Activated naive CD4-positive, alpha-beta T cell treated with anti-CD3 and anti-CD28 coated beads, Interleukin-2, amount 50 U/mL, for 24 hours (primary cell): ENCODE results near the gene ELF1.
A peak's percentile ranks its signal among the peaks of the same experiment; 100 is the strongest.
"Not testable (repeated sequence)": the region's sequence is repeated elsewhere in the genome, so short reads cannot be mapped to it uniquely, and the experiment has no call there.

ENCODE experiments used
- H3K27ac Mint-ChIP-seq: one replicate; pipeline ENCODE4 v1.8.0; 2021; ENCODE audit warnings: mild to moderate bottlenecking, mixed read lengths
- H3K27me3 Mint-ChIP-seq: one replicate; pipeline ENCODE4 v1.8.0; 2021; ENCODE audit warnings: mixed read lengths
- H3K36me3 Mint-ChIP-seq: one replicate; pipeline ENCODE4 v1.8.0; 2021; ENCODE audit warnings: mixed read lengths
- H3K4me1 Mint-ChIP-seq: one replicate; pipeline ENCODE4 v1.8.0; 2021; ENCODE audit warnings: mixed read lengths
- H3K4me3 Mint-ChIP-seq: one replicate; pipeline ENCODE4 v1.8.0; 2021; ENCODE audit warnings: mild to moderate bottlenecking, mixed read lengths
- H3K9me3 Mint-ChIP-seq: one replicate; pipeline ENCODE4 v1.8.0; 2021; ENCODE audit warnings: mixed read lengths

ELF1 gene

GRCh38 chr13:40922437-40923040 is 96.6 kb downstream of the ELF1 start:
- Mint-ChIP-seq H3K4me1 (peaks cover 25% of the 10 kb centered on the region), H3K27me3 (no peaks in the 10 kb centered on the region), H3K27ac (peak overlapping the region; percentile 87), H3K36me3 (peaks cover 2% of the 10 kb centered on the region), H3K4me3 (peak overlapping the region; percentile 67), H3K9me3 (no peaks in the 10 kb centered on the region)

GRCh38 chr13:40920826-40921225 is 98.3 kb downstream of the ELF1 start:
- H3K27ac Mint-ChIP-seq, result peak overlapping the region; percentile 97
- H3K27me3 Mint-ChIP-seq, result no peaks in the 10 kb centered on the region
- no peaks in the 10 kb centered on the region for H3K9me3 Mint-ChIP-seq

GRCh38 chr13:40919901-40920300 is 99.2 kb downstream of the ELF1 start:
- not testable (repeated sequence) for H3K27me3 Mint-ChIP-seq, H3K36me3 Mint-ChIP-seq, H3K27ac Mint-ChIP-seq, H3K9me3 Mint-ChIP-seq, H3K4me3 Mint-ChIP-seq
- peaks cover 47% of the 10 kb centered on the region for H3K4me1 Mint-ChIP-seq

More at GRCh38 chr13:40920826-40921225, 98.3 kb downstream of the ELF1 start:
- Mint-ChIP-seq H3K4me1 (peaks cover 38% of the 10 kb centered on the region), H3K36me3 (peaks cover 5% of the 10 kb centered on the region), H3K4me3 (peak overlapping the region; percentile 93)

GRCh38 chr13:40916207-40916998 is 102.7 kb downstream of the ELF1 start:
- H3K27me3 Mint-ChIP-seq, result no peaks in the 10 kb centered on the region
- no peaks in the 10 kb centered on the region for H3K9me3 Mint-ChIP-seq
- H3K4me1 Mint-ChIP-seq, result peaks cover 49% of the 10 kb centered on the region
- peaks cover 7% of the 10 kb centered on the region for H3K36me3 Mint-ChIP-seq
- H3K27ac Mint-ChIP-seq, result no peak overlapping the region
- H3K4me3 Mint-ChIP-seq, result no peak overlapping the region

- H3K36me3 Mint-ChIP-seq, H3K27ac Mint-ChIP-seq: not testable (repeated sequence)
Measured at GRCh38 chr13:40914863-40915262, 104.3 kb downstream of the ELF1 start.

GRCh38 chr13:40911341-40911740 is 107.8 kb downstream of the ELF1 start:
- Mint-ChIP-seq H3K9me3 (no peaks in the 10 kb centered on the region), H3K4me3 (no peak overlapping the region), H3K27me3 (no peaks in the 10 kb centered on the region), H3K36me3 (peaks cover 5% of the 10 kb centered on the region), H3K4me1 (peaks cover 35% of the 10 kb centered on the region), H3K27ac (peak overlapping the region; percentile 8)

More at GRCh38 chr13:40914863-40915262, 104.3 kb downstream of the ELF1 start:
- H3K4me3 Mint-ChIP-seq, H3K27me3 Mint-ChIP-seq, H3K9me3 Mint-ChIP-seq: not testable (repeated sequence)
- peaks cover 50% of the 10 kb centered on the region for H3K4me1 Mint-ChIP-seq

GRCh38 chr13:40910324-40911050 is 108.6 kb downstream of the ELF1 start:
- Mint-ChIP-seq H3K4me1 (peaks cover 29% of the 10 kb centered on the region), H3K4me3 (no peak overlapping the region), H3K27ac (peak overlapping the region; percentile 30), H3K36me3 (peaks cover 2% of the 10 kb centered on the region), H3K27me3 (no peaks in the 10 kb centered on the region), H3K9me3 (no peaks in the 10 kb centered on the region)

GRCh38 chr13:40909541-40910200 is 109.4 kb downstream of the ELF1 start:
- not testable (repeated sequence) for H3K27me3 Mint-ChIP-seq, H3K9me3 Mint-ChIP-seq, H3K36me3 Mint-ChIP-seq, H3K4me3 Mint-ChIP-seq, H3K27ac Mint-ChIP-seq
- H3K4me1 Mint-ChIP-seq, result peaks cover 20% of the 10 kb centered on the region

GRCh38 chr13:40908546-40908945 is 110.6 kb downstream of the ELF1 start:
- Mint-ChIP-seq H3K27ac (no peak overlapping the region), H3K36me3 (peaks cover 2% of the 10 kb centered on the region)

GRCh38 chr13:40901032-40901431 is 118.1 kb downstream of the ELF1 start:
- not testable (repeated sequence) for H3K27ac Mint-ChIP-seq, H3K36me3 Mint-ChIP-seq, H3K9me3 Mint-ChIP-seq, H3K4me3 Mint-ChIP-seq, H3K27me3 Mint-ChIP-seq
- peaks cover 14% of the 10 kb centered on the region for H3K4me1 Mint-ChIP-seq

More at GRCh38 chr13:40908546-40908945, 110.6 kb downstream of the ELF1 start:
- Mint-ChIP-seq H3K9me3 (no peaks in the 10 kb centered on the region), H3K27me3 (no peaks in the 10 kb centered on the region), H3K4me1 (peaks cover 20% of the 10 kb centered on the region), H3K4me3 (no peak overlapping the region)

GRCh38 chr13:40900568-40900967 is 118.5 kb downstream of the ELF1 start:
- H3K27me3 Mint-ChIP-seq, H3K9me3 Mint-ChIP-seq: not testable (repeated sequence)

GRCh38 chr13:40897053-40897452 is 122.1 kb downstream of the ELF1 start:
- Mint-ChIP-seq H3K27me3 (no peaks in the 10 kb centered on the region), H3K36me3 (no peaks in the 10 kb centered on the region), H3K4me1 (peaks cover 20% of the 10 kb centered on the region), H3K9me3 (no peaks in the 10 kb centered on the region), H3K27ac (peak overlapping the region; percentile 18), H3K4me3 (no peak overlapping the region)

More at GRCh38 chr13:40900568-40900967, 118.5 kb downstream of the ELF1 start:
- H3K27ac Mint-ChIP-seq, H3K4me3 Mint-ChIP-seq, H3K36me3 Mint-ChIP-seq: not testable (repeated sequence)
- H3K4me1 Mint-ChIP-seq, result peaks cover 18% of the 10 kb centered on the region

- Mint-ChIP-seq H3K9me3 (no peaks in the 10 kb centered on the region), H3K4me3 (no peak overlapping the region), H3K4me1 (peaks cover 20% of the 10 kb centered on the region), H3K27ac (peak overlapping the region; percentile 30), H3K27me3 (no peaks in the 10 kb centered on the region), H3K36me3 (peaks cover 4% of the 10 kb centered on the region)
Measured at GRCh38 chr13:40895227-40896184, 123.6 kb downstream of the ELF1 start.

- H3K4me1 Mint-ChIP-seq, result peaks cover 27% of the 10 kb centered on the region
- H3K27me3 Mint-ChIP-seq, H3K36me3 Mint-ChIP-seq, H3K27ac Mint-ChIP-seq, H3K9me3 Mint-ChIP-seq, H3K4me3 Mint-ChIP-seq: not testable (repeated sequence)
Measured at GRCh38 chr13:40893573-40893972, 125.5 kb downstream of the ELF1 start.

GRCh38 chr13:40886017-40886416 is 133.1 kb downstream of the ELF1 start:
- peaks cover 25% of the 10 kb centered on the region for H3K36me3 Mint-ChIP-seq

More at GRCh38 chr13:40886017-40886416, 133.1 kb downstream of the ELF1 start:
- Mint-ChIP-seq H3K4me1 (peaks cover 47% of the 10 kb centered on the region), H3K27ac (no peak overlapping the region), H3K9me3 (no peaks in the 10 kb centered on the region), H3K27me3 (no peaks in the 10 kb centered on the region), H3K4me3 (no peak overlapping the region)
